HCT116 (cell line): ENCODE results near the gene KANSL3.

Experiments
- CTCF ChIP-seq, 3 experiments: fragments of 200-600 bp in 1 of 3; sonication (generic) in 1 of 3; IDR thresholded peaks in 2 of 3; conservative IDR thresholded peaks in 1 of 3; 2 replicates each; pipeline ENCODE4 v1.5.1; 2012 to 2017; ENCODE audit warnings: low read depth in 2 of 3, low read length in 2 of 3, antibody characterized with exemption in 1 of 3, borderline replicate concordance in 1 of 3, control low read depth in 1 of 3, mild to moderate bottlenecking in 1 of 3, mixed read lengths in 1 of 3, mixed run types in 1 of 3, moderate library complexity in 1 of 3; ENCODE audit not compliant: insufficient read depth in 1 of 3
- POLR2A ChIP-seq: IDR thresholded peaks from 2 replicates; pipeline ENCODE4 v1.7.0; 2011; ENCODE audit warnings: borderline replicate concordance; ENCODE audit not compliant: insufficient read depth, insufficient read length; ENCODE audit errors: extremely low read depth
- POLR2AphosphoS5 ChIP-seq: IDR thresholded peaks from 2 replicates; pipeline ENCODE4 v1.6.1; 2011; ENCODE audit warnings: mild to moderate bottlenecking, low read depth, low read length, moderate library complexity
- RAD21 ChIP-seq: IDR thresholded peaks from 2 replicates; pipeline ENCODE4 v1.6.1; 2012; ENCODE audit warnings: low read depth, mild to moderate bottlenecking
- SRF ChIP-seq: IDR thresholded peaks from 2 replicates; pipeline ENCODE4 v1.6.1; 2012; ENCODE audit warnings: low read depth
- TF ChIP-seq, protein P1 (sequence below): IDR thresholded peaks from 2 replicates; pipeline ENCODE4 v1.6.1; 2012; ENCODE audit warnings: low read depth

GRCh38 chr2:96596596-96596995 is 41.5 kb downstream of the KANSL3 start:
- TF ChIP-seq, protein P1, sequence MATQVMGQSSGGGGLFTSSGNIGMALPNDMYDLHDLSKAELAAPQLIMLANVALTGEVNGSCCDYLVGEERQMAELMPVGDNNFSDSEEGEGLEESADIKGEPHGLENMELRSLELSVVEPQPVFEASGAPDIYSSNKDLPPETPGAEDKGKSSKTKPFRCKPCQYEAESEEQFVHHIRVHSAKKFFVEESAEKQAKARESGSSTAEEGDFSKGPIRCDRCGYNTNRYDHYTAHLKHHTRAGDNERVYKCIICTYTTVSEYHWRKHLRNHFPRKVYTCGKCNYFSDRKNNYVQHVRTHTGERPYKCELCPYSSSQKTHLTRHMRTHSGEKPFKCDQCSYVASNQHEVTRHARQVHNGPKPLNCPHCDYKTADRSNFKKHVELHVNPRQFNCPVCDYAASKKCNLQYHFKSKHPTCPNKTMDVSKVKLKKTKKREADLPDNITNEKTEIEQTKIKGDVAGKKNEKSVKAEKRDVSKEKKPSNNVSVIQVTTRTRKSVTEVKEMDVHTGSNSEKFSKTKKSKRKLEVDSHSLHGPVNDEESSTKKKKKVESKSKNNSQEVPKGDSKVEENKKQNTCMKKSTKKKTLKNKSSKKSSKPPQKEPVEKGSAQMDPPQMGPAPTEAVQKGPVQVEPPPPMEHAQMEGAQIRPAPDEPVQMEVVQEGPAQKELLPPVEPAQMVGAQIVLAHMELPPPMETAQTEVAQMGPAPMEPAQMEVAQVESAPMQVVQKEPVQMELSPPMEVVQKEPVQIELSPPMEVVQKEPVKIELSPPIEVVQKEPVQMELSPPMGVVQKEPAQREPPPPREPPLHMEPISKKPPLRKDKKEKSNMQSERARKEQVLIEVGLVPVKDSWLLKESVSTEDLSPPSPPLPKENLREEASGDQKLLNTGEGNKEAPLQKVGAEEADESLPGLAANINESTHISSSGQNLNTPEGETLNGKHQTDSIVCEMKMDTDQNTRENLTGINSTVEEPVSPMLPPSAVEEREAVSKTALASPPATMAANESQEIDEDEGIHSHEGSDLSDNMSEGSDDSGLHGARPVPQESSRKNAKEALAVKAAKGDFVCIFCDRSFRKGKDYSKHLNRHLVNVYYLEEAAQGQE = no peak
- TF ChIP-seq SRF (no peak), POLR2A (no peak), RAD21 (no peak), POLR2AphosphoS5 (no peak), CTCF (IDR thresholded peaks at IDR 0.05 in 2 of 3, conservative IDR thresholded peaks at IDR 0.05 in 1 of 3; ENCODE audit: borderline replicate concordance in 1 of 3, insufficient read depth in 1 of 3, low read depth in 2 of 3, low read length in 2 of 3) (no peak)
